GM19043 (cell line): ENCODE data around the gene RHOJ.
"Not testable (repeated sequence)": the region's sequence is repeated elsewhere in the genome, so short reads cannot be mapped to it uniquely, and the experiment has no call there.

Experiments
- ATAC-seq: cut with Tn5 transposase; IDR thresholded peaks from one replicate; pipeline ENCODE4 v1.9.1; 2021; ENCODE audit warnings: low read depth; ENCODE audit not compliant: unreplicated experiment

RHOJ gene

GRCh38 chr14:63249092-63249491 is 44.8 kb downstream of the RHOJ start:
- no peak for ATAC-seq

DNA sequence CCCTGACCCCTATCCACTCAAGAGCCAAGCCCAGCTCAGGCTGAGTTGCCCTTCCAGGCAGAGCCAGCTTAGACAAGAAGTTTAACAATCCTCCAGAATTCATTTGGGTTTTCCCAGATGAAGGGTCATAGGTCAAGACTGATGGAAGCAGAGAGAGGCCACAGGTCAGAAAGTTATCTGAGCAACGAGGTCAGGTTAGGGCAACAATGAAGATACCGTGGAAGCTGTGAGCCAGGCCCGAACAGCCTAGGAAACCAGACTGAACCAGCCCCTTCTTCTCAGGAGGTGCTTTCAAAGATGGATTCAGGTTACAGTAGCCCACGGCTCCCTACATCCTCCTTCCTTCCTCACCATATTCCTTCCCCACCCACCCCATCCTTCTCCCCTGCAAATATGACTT is 53.1 kb downstream of the RHOJ start:
- ATAC-seq, result no peak

DNA sequence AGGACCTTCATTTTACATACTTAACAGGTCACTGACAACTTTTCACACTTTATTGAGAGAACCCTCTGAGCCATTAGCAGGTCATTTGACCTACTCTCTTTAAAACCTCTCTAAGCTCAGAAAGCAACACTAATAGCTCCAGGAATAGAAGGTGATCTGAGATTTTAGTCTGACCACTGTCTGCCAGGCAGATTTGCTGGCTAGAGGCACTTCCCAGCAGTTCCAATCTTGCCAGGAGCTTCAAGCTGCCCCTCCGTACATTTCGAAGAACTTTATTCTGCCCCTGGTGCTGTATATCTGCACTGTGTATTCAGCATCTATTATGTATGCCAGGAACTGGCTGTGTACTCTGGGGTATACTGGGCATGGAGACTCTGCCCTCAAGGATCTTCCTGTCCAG is 58.2 kb downstream of the RHOJ start:
- no peak for ATAC-seq

GRCh38 chr14:63266106-63266505 is 61.9 kb downstream of the RHOJ start:
- no peak for ATAC-seq

GRCh38 chr14:63267171-63267570 is 62.9 kb downstream of the RHOJ start:
- ATAC-seq, result no peak

GRCh38 chr14:63268771-63269170 is 64.5 kb downstream of the RHOJ start:
- no peak for ATAC-seq

DNA sequence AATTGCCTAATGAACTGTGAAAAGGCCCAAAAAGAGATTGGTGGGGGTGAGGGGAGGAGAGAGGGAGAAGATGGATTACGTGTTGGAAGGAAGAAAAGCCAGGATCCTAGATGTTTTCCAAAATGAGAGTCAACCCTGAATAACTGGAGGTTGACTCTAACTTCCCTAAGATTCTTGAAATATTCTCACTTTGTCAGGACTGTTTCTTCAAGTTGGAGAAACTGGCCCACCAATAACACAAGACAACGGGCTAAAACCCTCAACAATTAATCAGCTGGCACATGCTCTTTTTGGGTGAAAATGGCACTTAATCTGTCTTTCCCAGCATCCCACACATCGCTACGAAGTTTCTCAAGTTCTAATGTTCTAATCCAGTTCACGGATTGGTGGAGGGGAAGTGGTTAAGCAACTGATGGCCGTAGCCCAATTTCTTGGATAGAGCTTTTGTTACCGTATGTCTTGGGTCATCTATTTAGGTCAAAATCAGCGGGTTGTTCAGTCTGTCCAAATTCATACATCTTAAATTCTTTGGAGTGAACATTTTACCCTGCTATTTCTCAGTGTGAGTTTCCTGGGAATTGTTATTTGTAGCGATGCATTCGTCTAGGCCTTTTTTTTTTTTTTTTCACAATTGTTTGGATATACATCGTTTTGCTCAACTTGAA is 65.5 kb downstream of the RHOJ start:
- ATAC-seq, result no peak

DNA sequence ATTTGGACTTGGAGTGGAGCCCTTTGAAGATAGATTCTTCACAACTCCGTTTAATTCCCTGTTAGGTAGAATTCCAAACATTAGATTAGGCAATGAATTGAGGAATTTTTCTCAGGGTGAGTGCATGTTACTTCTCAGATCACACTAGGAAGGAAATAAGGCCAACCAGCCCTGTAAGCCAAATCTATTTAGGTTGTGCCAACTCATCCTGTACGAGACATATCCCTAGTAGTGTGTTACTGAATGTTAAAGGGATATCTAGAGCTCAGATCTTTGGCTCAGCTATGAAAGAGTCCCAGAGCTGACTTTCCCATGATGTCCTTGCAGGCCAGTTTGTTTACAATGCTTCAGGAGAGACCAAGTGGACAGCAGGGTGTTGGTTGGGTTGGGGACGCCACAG is 68.9 kb downstream of the RHOJ start:
- no peak for ATAC-seq

- ATAC-seq, result no peak
Measured at GRCh38 chr14:63273717-63274655, 69.7 kb downstream of the RHOJ start.

DNA sequence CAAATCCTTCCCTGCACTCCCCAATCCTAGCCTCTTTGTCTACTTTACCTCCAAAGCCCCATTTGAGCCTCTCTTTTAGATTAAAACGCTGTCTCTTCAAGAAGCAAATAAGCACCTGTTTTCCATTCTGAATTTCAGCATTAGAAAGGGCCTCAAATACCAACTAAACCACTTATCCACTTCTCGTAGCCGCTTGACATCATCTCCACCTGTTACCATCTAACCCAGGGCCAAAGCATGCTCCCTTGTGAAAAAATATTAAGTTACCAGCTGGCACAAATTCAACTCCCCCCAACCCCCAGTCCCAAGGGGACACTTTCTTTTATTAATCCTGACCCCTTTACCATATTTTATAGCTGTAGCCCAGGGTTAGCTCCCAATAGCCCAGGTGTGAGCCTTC is 71.4 kb downstream of the RHOJ start:
- no peak for ATAC-seq

- no peak for ATAC-seq
Measured at GRCh38 chr14:63276016-63276415, 71.8 kb downstream of the RHOJ start.

- no peak for ATAC-seq
Measured at GRCh38 chr14:63276492-63277342, 72.5 kb downstream of the RHOJ start.

DNA sequence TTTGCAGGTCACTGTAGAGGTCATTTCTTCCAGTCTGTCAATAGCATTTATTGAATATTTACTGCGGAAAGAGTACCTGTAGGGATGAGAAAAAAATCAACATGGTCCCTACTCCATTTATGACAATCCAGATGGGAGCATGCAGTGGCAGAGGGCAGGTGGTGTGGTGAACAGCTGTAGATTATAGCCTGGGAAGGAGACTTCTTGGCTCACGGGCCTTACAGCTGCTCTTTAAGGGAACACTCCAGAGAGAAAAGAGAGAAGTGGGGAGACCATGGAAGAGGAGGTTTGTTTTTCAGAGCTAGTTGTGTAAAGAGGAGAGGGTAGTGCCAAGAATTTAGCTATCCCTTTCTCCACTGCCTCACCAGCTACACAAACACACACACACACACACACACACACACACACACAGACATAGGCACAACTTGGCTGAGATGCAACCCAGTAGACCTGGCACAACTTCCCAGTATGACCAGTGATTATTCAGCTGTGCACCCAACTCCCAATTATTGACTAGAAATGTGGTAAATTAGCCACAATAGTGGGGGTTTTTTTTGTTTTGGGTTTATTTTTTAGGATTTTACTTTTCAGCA is 73.4 kb downstream of the RHOJ start:
- no peak for ATAC-seq

- ATAC-seq, result not testable (repeated sequence)
Measured at GRCh38 chr14:63279933-63280332, 75.7 kb downstream of the RHOJ start.

- ATAC-seq, result no peak
Measured at GRCh38 chr14:63282997-63283883, 79.0 kb downstream of the RHOJ start.

DNA sequence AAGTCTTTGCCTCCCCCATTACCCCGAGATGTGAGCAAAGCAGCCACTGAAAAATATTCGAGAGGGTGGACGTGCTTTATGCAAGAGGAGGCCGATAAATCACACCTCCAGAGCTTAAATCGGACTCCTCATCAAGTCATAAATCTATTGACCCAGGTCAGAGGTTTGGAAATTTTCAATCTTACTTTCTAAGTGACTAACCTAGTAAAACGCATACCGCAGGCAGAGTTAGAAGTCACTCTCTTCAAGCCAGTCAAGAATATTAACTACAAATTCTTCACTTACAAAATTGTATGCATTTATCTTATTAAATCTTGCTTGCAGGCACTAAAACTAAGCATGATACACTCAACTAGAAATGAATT is 79.6 kb downstream of the RHOJ start:
- no peak for ATAC-seq

- ATAC-seq, result no peak
Measured at GRCh38 chr14:63286071-63286470, 81.8 kb downstream of the RHOJ start.

GRCh38 chr14:63287666-63288483 is 83.6 kb downstream of the RHOJ start:
- no peak for ATAC-seq

GRCh38 chr14:63288853-63289252 is 84.6 kb downstream of the RHOJ start:
- no peak for ATAC-seq
